Vagina (tissue), 2 donors: ENCODE data around the gene OAS1. TPM values are rescaled to one million over a fixed set of nuclear protein-coding genes. Genes with fewer than 3 reads are reported as not detected.

Source experiments
- DNase-seq, 2 donors: peaks; one replicate each; pipeline ENCODE4 v3.0.0-alpha.2; 2017; ENCODE audit errors: extremely low spot score in 2 of 2
- H3K27ac ChIP-seq: fragments of 200-600 bp; sonication (generic); one replicate; pipeline ENCODE4 v1.5.1; 2019
- H3K27me3 ChIP-seq: fragments of 200-600 bp; sonication (generic); one replicate; pipeline ENCODE4 v1.5.1; 2019
- H3K36me3 ChIP-seq, 2 donors: fragments of 200-600 bp; sonication (generic); one replicate each; pipeline ENCODE4 v1.5.1; 2017 to 2019
- H3K4me1 ChIP-seq: fragments of 200-600 bp; sonication (generic); one replicate; pipeline ENCODE4 v1.5.1; 2019
- H3K4me3 ChIP-seq, 2 donors: fragments of 200-600 bp; sonication (generic); 1 replicate in 1 of 2; 2 replicates in 1 of 2; pipeline ENCODE4 v1.5.1; 2016 to 2019
- H3K9me3 ChIP-seq: fragments of 200-600 bp; sonication (generic); one replicate; pipeline ENCODE4 v1.5.1; 2019
- POLR2A ChIP-seq, 2 donors: fragments of 450-650 bp; IDR thresholded peaks; one replicate each; pipeline ENCODE4 v1.6.1; 2017; ENCODE audit warnings: antibody characterized with exemption in 2 of 2, mild to moderate bottlenecking in 2 of 2, moderate library complexity in 2 of 2
- POLR2AphosphoS5 ChIP-seq, 2 donors: sonication (generic); formaldehyde crosslinking; IDR thresholded peaks; one replicate each; pipeline ENCODE4 v1.9.0; 2017; ENCODE audit warnings: antibody characterized with exemption in 2 of 2, mild to moderate bottlenecking in 2 of 2, low read depth in 1 of 2; ENCODE audit not compliant: insufficient read depth in 1 of 2
- intact Hi-C: fragments of 100-400 bp; cut with DNase I; formaldehyde crosslinking; loops from one replicate; pipeline ENCODE4 v1.15.1; 2023
- total RNA-seq: library from RNA; depleted of rRNA; stranded (reverse); fragments of >200 nt; gene quantifications from one replicate; pipeline ENCODE4 v1.2.3, GENCODE V29; 2016
- TF ChIP-seq, protein P1 (sequence below), 3 experiments: fragments of 450-650 bp in 2 of 3; fragments of 200-600 bp in 1 of 3; sonication (generic) in 1 of 3; IDR thresholded peaks; one replicate each; pipeline ENCODE4 v1.5.1; 2017 to 2019; ENCODE audit warnings: antibody characterized with exemption in 3 of 3, mild to moderate bottlenecking in 2 of 3, moderate library complexity in 2 of 3

Gene OAS1
- total RNA-seq: 30.9 TPM

DNA sequence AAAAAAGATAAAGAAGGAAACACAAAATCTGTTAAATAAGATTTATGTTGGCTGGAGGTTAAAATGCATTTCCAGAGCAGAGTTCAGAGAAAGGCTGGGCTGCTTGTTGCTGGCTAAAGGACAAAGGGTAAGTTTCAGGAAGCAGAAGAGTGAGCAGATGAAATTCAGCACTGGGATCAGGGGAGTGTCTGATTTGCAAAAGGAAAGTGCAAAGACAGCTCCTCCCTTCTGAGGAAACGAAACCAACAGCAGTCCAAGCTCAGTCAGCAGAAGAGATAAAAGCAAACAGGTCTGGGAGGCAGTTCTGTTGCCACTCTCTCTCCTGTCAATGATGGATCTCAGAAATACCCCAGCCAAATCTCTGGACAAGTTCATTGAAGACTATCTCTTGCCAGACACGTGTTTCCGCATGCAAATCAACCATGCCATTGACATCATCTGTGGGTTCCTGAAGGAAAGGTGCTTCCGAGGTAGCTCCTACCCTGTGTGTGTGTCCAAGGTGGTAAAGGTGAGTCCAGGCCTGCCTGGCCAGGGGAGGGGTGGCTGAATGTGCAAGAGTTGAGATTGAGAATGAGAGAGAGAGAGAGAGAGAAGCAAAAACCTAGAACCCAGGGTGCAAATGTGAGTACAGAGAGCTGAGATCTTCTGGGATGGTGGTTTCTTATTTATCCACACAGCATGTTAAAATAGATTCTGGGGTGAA is at the start of gene OAS1:
Gene OAS1 (plus strand): TSS at position 251 of the 703 bp plus-strand sequence. CDS start 78 bp downstream, at position 329.
- DNase-seq: peak; percentile 86 to 94
- intact Hi-C loops: no loop called here
- peaks cover 40% of the 10 kb centered on the region for H3K4me1 ChIP-seq
- no peaks in the 10 kb centered on the region for H3K27me3 ChIP-seq
- TF ChIP-seq POLR2AphosphoS5 (IDR thresholded peaks at IDR 0.05; ENCODE audit: insufficient read depth in 1 of 2, low read depth in 1 of 2): peak in 1 of 2 donors; percentile 86
- TF ChIP-seq, protein P1, sequence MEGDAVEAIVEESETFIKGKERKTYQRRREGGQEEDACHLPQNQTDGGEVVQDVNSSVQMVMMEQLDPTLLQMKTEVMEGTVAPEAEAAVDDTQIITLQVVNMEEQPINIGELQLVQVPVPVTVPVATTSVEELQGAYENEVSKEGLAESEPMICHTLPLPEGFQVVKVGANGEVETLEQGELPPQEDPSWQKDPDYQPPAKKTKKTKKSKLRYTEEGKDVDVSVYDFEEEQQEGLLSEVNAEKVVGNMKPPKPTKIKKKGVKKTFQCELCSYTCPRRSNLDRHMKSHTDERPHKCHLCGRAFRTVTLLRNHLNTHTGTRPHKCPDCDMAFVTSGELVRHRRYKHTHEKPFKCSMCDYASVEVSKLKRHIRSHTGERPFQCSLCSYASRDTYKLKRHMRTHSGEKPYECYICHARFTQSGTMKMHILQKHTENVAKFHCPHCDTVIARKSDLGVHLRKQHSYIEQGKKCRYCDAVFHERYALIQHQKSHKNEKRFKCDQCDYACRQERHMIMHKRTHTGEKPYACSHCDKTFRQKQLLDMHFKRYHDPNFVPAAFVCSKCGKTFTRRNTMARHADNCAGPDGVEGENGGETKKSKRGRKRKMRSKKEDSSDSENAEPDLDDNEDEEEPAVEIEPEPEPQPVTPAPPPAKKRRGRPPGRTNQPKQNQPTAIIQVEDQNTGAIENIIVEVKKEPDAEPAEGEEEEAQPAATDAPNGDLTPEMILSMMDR (IDR thresholded peaks at IDR 0.05): no peak
- H3K9me3 ChIP-seq: no peaks in the 10 kb centered on the region
- H3K27ac ChIP-seq: peak within 1 kb of the TSS; percentile 64
- peak within 1 kb of the TSS; percentile 45 to 49 for H3K4me3 ChIP-seq
- H3K36me3 ChIP-seq: no peaks in the 10 kb centered on the region

DNA sequence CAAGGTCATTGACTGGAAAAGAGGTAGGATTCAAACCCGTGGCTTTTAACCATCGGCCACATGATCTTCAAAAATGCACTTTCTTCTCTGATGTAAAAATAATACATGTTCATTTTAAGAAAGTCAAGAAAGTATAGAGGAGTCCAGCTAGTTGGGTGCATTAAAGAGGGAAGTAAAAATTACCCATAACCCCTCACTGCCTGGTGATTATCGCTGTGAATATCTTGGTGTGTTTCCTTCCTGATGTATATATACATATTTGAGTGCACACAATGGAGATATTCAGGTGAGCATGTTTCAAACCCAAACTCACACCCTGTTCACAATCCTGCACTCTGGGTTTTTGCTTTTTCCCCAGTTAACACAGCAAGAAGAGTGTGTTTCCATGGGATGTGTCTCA is 47.5 kb upstream of the OAS1 start:
- intact Hi-C loops: no loop called here
- TF ChIP-seq, protein P1 (IDR thresholded peaks at IDR 0.05): no peak
- no peaks in the 10 kb centered on the region for H3K27me3 ChIP-seq
- no peak overlapping the region for H3K4me3 ChIP-seq
- DNase-seq: no peak
- no peak overlapping the region for H3K27ac ChIP-seq
- no peaks in the 10 kb centered on the region for H3K36me3 ChIP-seq
- no peaks in the 10 kb centered on the region for H3K4me1 ChIP-seq
- no peaks in the 10 kb centered on the region for H3K9me3 ChIP-seq

- H3K9me3 ChIP-seq: no peaks in the 10 kb centered on the region
- TF ChIP-seq POLR2A (IDR thresholded peaks at IDR 0.05) (no peak), POLR2AphosphoS5 (IDR thresholded peaks at IDR 0.05; ENCODE audit: insufficient read depth in 1 of 2, low read depth in 1 of 2) (no peak)
- TF ChIP-seq, protein P1 (IDR thresholded peaks at IDR 0.05): no peak
- H3K4me1 ChIP-seq: no peaks in the 10 kb centered on the region
- H3K4me3 ChIP-seq: no peak overlapping the region
- no peak overlapping the region for H3K27ac ChIP-seq
- H3K36me3 ChIP-seq: no peaks in the 10 kb centered on the region
- no peak for DNase-seq
- no peaks in the 10 kb centered on the region for H3K27me3 ChIP-seq
- intact Hi-C loops: no loop called here
Measured at GRCh38 chr12:112860181-112860580, 46.6 kb upstream of the OAS1 start.

DNA sequence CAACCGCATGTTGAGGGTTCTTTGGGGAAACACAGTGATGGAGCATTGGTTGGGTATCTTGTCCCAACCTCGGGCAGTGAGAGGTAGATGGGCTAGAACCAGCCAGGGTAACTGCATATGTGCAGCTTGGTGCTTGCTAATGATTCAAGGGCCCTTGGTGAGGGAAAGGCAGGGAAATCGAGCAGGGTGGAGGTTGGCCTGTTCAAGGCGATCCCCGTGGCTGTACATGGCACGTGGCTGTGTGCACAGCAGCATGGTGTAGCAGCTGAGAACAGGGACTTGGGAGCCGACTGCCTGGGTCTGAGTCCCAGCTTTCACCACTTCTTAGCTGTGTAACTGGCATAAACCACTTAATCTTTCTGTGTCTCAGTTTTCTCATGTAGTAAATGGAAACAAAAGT is 45.5 kb upstream of the OAS1 start:
- TF ChIP-seq, protein P1 (IDR thresholded peaks at IDR 0.05): no peak
- TF ChIP-seq POLR2A (IDR thresholded peaks at IDR 0.05) (no peak), POLR2AphosphoS5 (IDR thresholded peaks at IDR 0.05; ENCODE audit: insufficient read depth in 1 of 2, low read depth in 1 of 2) (no peak)
- H3K27ac ChIP-seq: no peak overlapping the region
- DNase-seq: no peak
- no peaks in the 10 kb centered on the region for H3K9me3 ChIP-seq
- no peaks in the 10 kb centered on the region for H3K27me3 ChIP-seq
- no peak overlapping the region for H3K4me3 ChIP-seq
- H3K36me3 ChIP-seq: no peaks in the 10 kb centered on the region
- no peaks in the 10 kb centered on the region for H3K4me1 ChIP-seq
- intact Hi-C loops: no loop called here

DNA sequence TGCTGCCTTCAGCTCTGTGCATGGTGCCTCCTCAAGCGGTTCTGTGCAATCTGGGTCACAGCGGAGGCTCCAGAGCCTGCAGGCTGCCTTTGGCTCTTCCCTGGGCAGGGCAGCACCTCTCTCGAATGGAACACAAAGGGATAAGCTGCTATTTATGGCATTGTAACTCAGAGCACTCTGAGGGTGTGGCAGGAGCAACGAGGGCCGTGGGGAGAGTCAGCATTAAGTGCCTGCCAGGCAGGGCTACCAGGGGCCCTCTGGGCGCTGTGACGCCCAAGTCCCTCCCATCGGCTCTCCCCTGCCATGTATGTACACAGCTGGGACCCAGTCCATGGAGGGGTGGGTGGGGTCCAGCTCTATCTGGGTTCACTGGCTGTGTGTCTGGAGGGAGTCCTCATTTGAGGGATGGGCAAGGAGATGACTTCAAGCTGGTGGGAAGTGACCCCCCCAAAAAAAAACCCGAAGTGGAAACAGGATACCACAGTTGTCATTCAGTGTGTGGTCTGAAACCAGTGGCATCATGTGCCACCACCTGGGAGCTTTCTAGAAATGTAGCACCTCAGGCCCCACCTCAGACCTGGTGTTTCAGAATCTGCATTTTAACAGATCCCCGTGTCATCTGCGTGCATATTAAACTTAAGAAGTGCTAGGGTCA is 44.0 kb upstream of the OAS1 start:
- Histone ChIP-seq H3K9me3 (no peaks in the 10 kb centered on the region), H3K27ac (no peak overlapping the region), H3K36me3 (no peaks in the 10 kb centered on the region), H3K4me3 (no peak overlapping the region), H3K4me1 (no peaks in the 10 kb centered on the region), H3K27me3 (no peaks in the 10 kb centered on the region)
- no peak for TF ChIP-seq POLR2A (IDR thresholded peaks at IDR 0.05)
- TF ChIP-seq, protein P1 (IDR thresholded peaks at IDR 0.05): no peak
- no peak for TF ChIP-seq POLR2AphosphoS5 (IDR thresholded peaks at IDR 0.05; ENCODE audit: insufficient read depth in 1 of 2, low read depth in 1 of 2)
- intact Hi-C loops: no loop called here
- DNase-seq: no peak
